SK-N-MC (cell line): ENCODE data around the gene PHACTR3.

Experiments
- EZH2 ChIP-seq: fragments of 200-600 bp; sonication (generic); IDR thresholded peaks from one replicate; pipeline ENCODE4 v1.6.1; 2017; ENCODE audit warnings: antibody characterized with exemption
- POLR2AphosphoS5 ChIP-seq: IDR thresholded peaks from 2 replicates; pipeline ENCODE4 v1.6.1; 2012; ENCODE audit warnings: mild to moderate bottlenecking, low read depth, low read length, borderline replicate concordance

DNA sequence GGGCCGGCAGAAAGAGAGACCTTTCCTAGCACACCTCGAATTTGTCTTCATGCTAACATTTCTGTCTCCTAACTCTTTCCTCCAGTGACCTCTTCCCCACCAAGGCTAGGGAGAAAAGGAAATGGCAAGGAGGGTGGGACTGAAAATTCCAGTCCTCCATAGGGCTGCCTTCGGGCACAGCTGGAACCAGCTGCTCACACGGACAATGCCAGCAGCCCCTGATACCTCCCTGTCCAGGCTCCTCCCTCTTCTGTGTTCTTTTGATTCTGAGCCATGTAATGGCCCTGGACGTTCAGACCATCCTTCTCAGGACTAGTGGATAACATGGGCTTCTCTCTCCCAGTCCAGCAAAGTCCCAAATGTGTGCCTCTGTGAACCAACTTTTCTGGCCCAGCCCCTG lies 29.1 kb upstream of the PHACTR3 start:
- TF ChIP-seq POLR2AphosphoS5 (no peak), EZH2 (no peak)
